ENCODE measurements around the gene SEC23IP.

- TF ChIP-seq CTCF (IDR thresholded peaks at IDR 0.05; ENCODE audit: insufficient read depth, low read length, poor library complexity, severe bottlenecking) (no peak), EZH2phosphoT487 (conservative IDR thresholded peaks at IDR 0.05; ENCODE audit: low read length) (no peak)
Measured at GRCh38 chr10:119852277-119852676, 40.3 kb upstream of the SEC23IP start.

All from SU-DHL-6 (cell line).